Activated CD8-positive, alpha-beta T cell treated with anti-CD3 and anti-CD28 coated beads, Interleukin-2, amount 10 ng/mL, durations not matched to agents 7 days and 5 days (primary cell): Measurements from ENCODE around the gene ATP10A. TPM values are rescaled to one million over a fixed set of nuclear protein-coding genes. Genes with fewer than 3 reads are reported as not detected.
"Not testable (repeated sequence)": the region's sequence is repeated elsewhere in the genome, so short reads cannot be mapped to it uniquely, and the experiment has no call there.

Experiments
- ATAC-seq: fragments of 150-1000 bp; cut with Tn5 transposase; one replicate; pipeline ENCODE4 v1.10.0; 2021; ENCODE audit warnings: moderate library complexity
- CTCF ChIA-PET: fragments of 350-600 bp; sonication (Branson Sonifier 250); formaldehyde crosslinking; loops from one replicate; lab custom pipeline; 2021; ENCODE audit warnings: antibody characterized with exemption; lab: Charles Lee
- POLR2A ChIA-PET: fragments of 350-600 bp; sonication (Branson Sonifier 250); formaldehyde crosslinking; loops from one replicate; lab custom pipeline; 2021; ENCODE audit warnings: antibody characterized with exemption; lab: Charles Lee
- DNase-seq: peaks from one replicate; pipeline ENCODE4 v3.0.0-alpha.2; 2020
- H3K27ac Mint-ChIP-seq: one replicate; pipeline ENCODE4 v1.8.0; 2021; ENCODE audit warnings: mild to moderate bottlenecking, mixed read lengths
- H3K27me3 Mint-ChIP-seq: one replicate; pipeline ENCODE4 v1.8.0; 2021; ENCODE audit warnings: low read depth, mixed read lengths
- H3K36me3 Mint-ChIP-seq: one replicate; pipeline ENCODE4 v1.8.0; 2021; ENCODE audit warnings: low read depth, mixed read lengths
- H3K4me1 Mint-ChIP-seq: one replicate; pipeline ENCODE4 v1.8.0; 2021; ENCODE audit warnings: low read depth, mixed read lengths
- H3K4me3 Mint-ChIP-seq: one replicate; pipeline ENCODE4 v1.8.0; 2021; ENCODE audit warnings: mild to moderate bottlenecking, mixed read lengths
- H3K9me3 Mint-ChIP-seq: one replicate; pipeline ENCODE4 v1.8.0; 2022; ENCODE audit warnings: mixed read lengths; ENCODE audit not compliant: insufficient read depth
- total RNA-seq, 2 experiments: library from RNA; stranded (reverse); gene quantifications; one replicate each; pipeline ENCODE4 v1.2.3, GENCODE V29; 2021

Gene ATP10A
- total RNA-seq, 2 experiments from 2014 or later, result 53.8 to 58.9 TPM

GRCh38 chr15:25766417-25766816 is 96.7 kb downstream of the ATP10A start:
- Mint-ChIP-seq H3K9me3 (no peaks in the 10 kb centered on the region), H3K4me1 (peaks cover 10% of the 10 kb centered on the region), H3K36me3 (peaks cover 40% of the 10 kb centered on the region), H3K27ac (no peak overlapping the region), H3K4me3 (no peak overlapping the region), H3K27me3 (no peaks in the 10 kb centered on the region)
- ChIA-PET CTCF (no interaction called here), POLR2A (no interaction called here)
- no peak for ATAC-seq
- peak; percentile 1 for DNase-seq

GRCh38 chr15:25764980-25765735 is 98.0 kb downstream of the ATP10A start:
- ATAC-seq (no peak), DNase-seq (peak; percentile 11)
- H3K27me3 Mint-ChIP-seq, result no peaks in the 10 kb centered on the region
- no peak overlapping the region for H3K27ac Mint-ChIP-seq
- H3K9me3 Mint-ChIP-seq, result no peaks in the 10 kb centered on the region
- POLR2A ChIA-PET, result no interaction called here
- no peak overlapping the region for H3K4me3 Mint-ChIP-seq
- peaks cover 10% of the 10 kb centered on the region for H3K4me1 Mint-ChIP-seq
- CTCF ChIA-PET, result no interaction called here
- peaks cover 42% of the 10 kb centered on the region for H3K36me3 Mint-ChIP-seq

- Mint-ChIP-seq H3K27ac (no peak overlapping the region), H3K9me3 (no peaks in the 10 kb centered on the region), H3K36me3 (peaks cover 46% of the 10 kb centered on the region), H3K27me3 (no peaks in the 10 kb centered on the region), H3K4me1 (peaks cover 10% of the 10 kb centered on the region), H3K4me3 (no peak overlapping the region)
- no peak for ATAC-seq
- peak; percentile 16 for DNase-seq
- POLR2A ChIA-PET, result interaction anchor here (0.5 kb wide), 1 partner anchor 123 kb away, joined by 3 read pairs; no protein-coding TSS in a partner anchor
- CTCF ChIA-PET, result interaction anchor here (1.2 kb wide), 1 partner anchor 20 kb away, joined by 5 read pairs; no protein-coding TSS in a partner anchor
Measured at GRCh38 chr15:25763954-25764353, 99.2 kb downstream of the ATP10A start.

- Mint-ChIP-seq H3K4me3 (no peak overlapping the region), H3K4me1 (peaks cover 10% of the 10 kb centered on the region), H3K36me3 (peaks cover 46% of the 10 kb centered on the region), H3K9me3 (no peaks in the 10 kb centered on the region), H3K27ac (no peak overlapping the region), H3K27me3 (no peaks in the 10 kb centered on the region)
- POLR2A ChIA-PET, result no interaction called here
- ATAC-seq, result no peak
- DNase-seq, result peak; percentile 7
- CTCF ChIA-PET, result interaction anchor here (1.2 kb wide), 1 partner anchor 20 kb away, joined by 5 read pairs; no protein-coding TSS in a partner anchor
Measured at GRCh38 chr15:25763331-25763751, 99.8 kb downstream of the ATP10A start.

GRCh38 chr15:25761971-25762662 is 101.0 kb downstream of the ATP10A start:
- Mint-ChIP-seq H3K36me3 (peaks cover 45% of the 10 kb centered on the region), H3K9me3 (no peaks in the 10 kb centered on the region), H3K27ac (peak overlapping the region; percentile 20), H3K4me3 (no peak overlapping the region), H3K27me3 (no peaks in the 10 kb centered on the region), H3K4me1 (peaks cover 10% of the 10 kb centered on the region)
- POLR2A ChIA-PET, result no interaction called here
- no peak for ATAC-seq
- CTCF ChIA-PET, result interaction anchor here (1.6 kb wide), 1 partner anchor 171 kb away, joined by 4 read pairs; no protein-coding TSS in a partner anchor
- peak; percentile 14 for DNase-seq

GRCh38 chr15:25759421-25759820 is 103.7 kb downstream of the ATP10A start:
- H3K36me3 Mint-ChIP-seq, result peaks cover 34% of the 10 kb centered on the region
- H3K4me1 Mint-ChIP-seq, result peaks cover 10% of the 10 kb centered on the region
- H3K4me3 Mint-ChIP-seq, result no peak overlapping the region
- H3K27me3 Mint-ChIP-seq, result no peaks in the 10 kb centered on the region
- no peak overlapping the region for H3K27ac Mint-ChIP-seq
- DNase-seq (no peak), ATAC-seq (no peak)
- ChIA-PET POLR2A (no interaction called here), CTCF (interaction anchor here (0.7 kb wide), 1 partner anchor 52 kb away, joined by 3 read pairs; no protein-coding TSS in a partner anchor)
- H3K9me3 Mint-ChIP-seq, result no peaks in the 10 kb centered on the region

GRCh38 chr15:25758612-25759011 is 104.5 kb downstream of the ATP10A start:
- H3K27me3 Mint-ChIP-seq, ATAC-seq, H3K4me3 Mint-ChIP-seq, H3K27ac Mint-ChIP-seq, H3K4me1 Mint-ChIP-seq, POLR2A ChIA-PET, H3K9me3 Mint-ChIP-seq, DNase-seq, CTCF ChIA-PET: not testable (repeated sequence)
- H3K36me3 Mint-ChIP-seq, result peaks cover 31% of the 10 kb centered on the region

GRCh38 chr15:25743548-25744275 is 119.4 kb downstream of the ATP10A start:
- DNase-seq, result no peak
- ChIA-PET POLR2A (no interaction called here), CTCF (interaction anchor here (1.4 kb wide), 1 partner anchor 40 kb away, joined by 4 read pairs; no protein-coding TSS in a partner anchor)
- Mint-ChIP-seq H3K4me3 (no peak overlapping the region), H3K27me3 (no peaks in the 10 kb centered on the region), H3K36me3 (peaks cover 4% of the 10 kb centered on the region), H3K9me3 (no peaks in the 10 kb centered on the region), H3K27ac (no peak overlapping the region), H3K4me1 (peaks cover 15% of the 10 kb centered on the region)
- no peak for ATAC-seq

GRCh38 chr15:25742776-25743547 is 120.2 kb downstream of the ATP10A start:
- no peak overlapping the region for H3K27ac Mint-ChIP-seq
- no peaks in the 10 kb centered on the region for H3K27me3 Mint-ChIP-seq
- DNase-seq, result no peak
- H3K9me3 Mint-ChIP-seq, result no peaks in the 10 kb centered on the region
- H3K36me3 Mint-ChIP-seq, result peaks cover 4% of the 10 kb centered on the region
- no peak for ATAC-seq
- ChIA-PET CTCF (no interaction called here), POLR2A (no interaction called here)
- no peak overlapping the region for H3K4me3 Mint-ChIP-seq
- peaks cover 15% of the 10 kb centered on the region for H3K4me1 Mint-ChIP-seq

- Mint-ChIP-seq H3K27me3 (no peaks in the 10 kb centered on the region), H3K4me3 (no peak overlapping the region), H3K27ac (no peak overlapping the region), H3K4me1 (peaks cover 15% of the 10 kb centered on the region), H3K36me3 (peaks cover 4% of the 10 kb centered on the region), H3K9me3 (no peaks in the 10 kb centered on the region)
- CTCF ChIA-PET, result no interaction called here
- DNase-seq, result no peak
- POLR2A ChIA-PET, result no interaction called here
- no peak for ATAC-seq
Measured at GRCh38 chr15:25742041-25742730, 120.9 kb downstream of the ATP10A start.

- Mint-ChIP-seq H3K9me3 (no peaks in the 10 kb centered on the region), H3K27me3 (no peaks in the 10 kb centered on the region), H3K4me3 (no peak overlapping the region), H3K4me1 (peaks cover 15% of the 10 kb centered on the region), H3K27ac (no peak overlapping the region), H3K36me3 (peaks cover 4% of the 10 kb centered on the region)
- POLR2A ChIA-PET, result no interaction called here
- DNase-seq (no peak), ATAC-seq (no peak)
- CTCF ChIA-PET, result interaction anchor here (1.0 kb wide), 1 partner anchor 193 kb away, joined by 3 read pairs; no protein-coding TSS in a partner anchor
Measured at GRCh38 chr15:25741256-25741580, 121.9 kb downstream of the ATP10A start.
